RWPE1 (cell line): ENCODE data around the gene PPM1E.

Source experiments
- CTCF ChIA-PET: fragments of 350-600 bp; sonication (Branson Sonifier 250); formaldehyde crosslinking; extraction: SDS; loops from one replicate; lab custom pipeline; 2021; lab: Yijun Ruan, JAX
- POLR2A ChIA-PET: fragments of 400-600 bp; formaldehyde crosslinking; extraction: SDS; loops from one replicate; lab custom pipeline; 2020; ENCODE audit warnings: antibody characterized with exemption; ENCODE audit not compliant: low non-redundant PET; lab: Yijun Ruan, JAX
- DNase-seq: peaks from one replicate; pipeline ENCODE4 v3.0.0; 2012; ENCODE audit warnings: low spot score
- H3K27ac ChIP-seq: fragments of 450-650 bp; 2 replicates; pipeline ENCODE4 v1.5.1; 2017
- TF ChIP-seq, protein P1 (sequence below): fragments of 450-650 bp; conservative IDR thresholded peaks from 2 replicates; pipeline ENCODE4 v1.5.1; 2017; ENCODE audit warnings: low read depth, mild to moderate bottlenecking

Gene PPM1E

DNA sequence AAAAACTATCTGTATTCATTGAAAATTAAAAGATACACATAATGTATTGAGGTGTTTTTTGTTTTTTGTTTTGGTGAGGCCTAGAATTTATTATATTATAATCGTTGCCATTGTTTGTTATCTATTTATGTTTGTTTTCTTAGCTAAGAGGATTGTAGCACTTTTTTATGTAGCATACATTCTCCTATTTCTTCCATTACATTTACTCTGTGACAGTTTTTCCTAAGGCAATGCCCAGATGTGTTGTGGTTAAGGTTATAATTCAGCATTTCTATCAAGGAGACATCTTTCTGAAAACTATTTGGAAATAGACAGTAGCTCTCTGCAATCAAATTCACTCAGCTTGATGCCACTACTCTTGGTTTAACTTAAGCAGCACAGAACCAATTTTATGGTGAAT is 161.6 kb downstream of the PPM1E start:
- TF ChIP-seq, protein P1, sequence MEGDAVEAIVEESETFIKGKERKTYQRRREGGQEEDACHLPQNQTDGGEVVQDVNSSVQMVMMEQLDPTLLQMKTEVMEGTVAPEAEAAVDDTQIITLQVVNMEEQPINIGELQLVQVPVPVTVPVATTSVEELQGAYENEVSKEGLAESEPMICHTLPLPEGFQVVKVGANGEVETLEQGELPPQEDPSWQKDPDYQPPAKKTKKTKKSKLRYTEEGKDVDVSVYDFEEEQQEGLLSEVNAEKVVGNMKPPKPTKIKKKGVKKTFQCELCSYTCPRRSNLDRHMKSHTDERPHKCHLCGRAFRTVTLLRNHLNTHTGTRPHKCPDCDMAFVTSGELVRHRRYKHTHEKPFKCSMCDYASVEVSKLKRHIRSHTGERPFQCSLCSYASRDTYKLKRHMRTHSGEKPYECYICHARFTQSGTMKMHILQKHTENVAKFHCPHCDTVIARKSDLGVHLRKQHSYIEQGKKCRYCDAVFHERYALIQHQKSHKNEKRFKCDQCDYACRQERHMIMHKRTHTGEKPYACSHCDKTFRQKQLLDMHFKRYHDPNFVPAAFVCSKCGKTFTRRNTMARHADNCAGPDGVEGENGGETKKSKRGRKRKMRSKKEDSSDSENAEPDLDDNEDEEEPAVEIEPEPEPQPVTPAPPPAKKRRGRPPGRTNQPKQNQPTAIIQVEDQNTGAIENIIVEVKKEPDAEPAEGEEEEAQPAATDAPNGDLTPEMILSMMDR = no peak
- H3K27ac ChIP-seq = no peak overlapping the region
- CTCF ChIA-PET = interaction anchor here (0.6 to 1.1 kb wide), 3 partner anchors 22 to 1013 kb away, joined by 3 to 6 read pairs (median 4); no protein-coding TSS in a partner anchor
- POLR2A ChIA-PET = no interaction called here
- DNase-seq = no peak

DNA sequence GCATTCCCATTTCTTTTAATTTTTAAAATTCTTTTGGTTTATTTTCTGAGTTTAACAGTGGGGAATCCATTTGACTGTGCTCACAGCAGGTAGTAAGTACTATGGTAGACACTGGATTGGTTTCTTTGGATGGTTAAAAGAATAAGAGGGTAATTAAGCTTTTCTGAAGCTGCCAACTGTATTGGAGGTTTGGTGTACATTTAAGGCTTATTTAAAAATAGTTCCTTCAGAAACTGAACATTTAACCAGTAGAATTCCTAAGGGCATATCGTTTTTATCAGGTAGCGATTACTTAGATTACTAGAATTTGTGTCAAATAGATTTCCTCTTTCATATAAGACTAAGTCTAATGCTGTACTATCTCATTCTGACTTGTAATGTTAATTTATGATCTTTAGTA is 162.4 kb downstream of the PPM1E start:
- TF ChIP-seq, protein P1 = no peak
- DNase-seq = no peak
- POLR2A ChIA-PET = no interaction called here
- H3K27ac ChIP-seq = no peak overlapping the region
- CTCF ChIA-PET = interaction anchor here (1.1 kb wide), 1 partner anchor 21 kb away, joined by 4 read pairs; no protein-coding TSS in a partner anchor

DNA sequence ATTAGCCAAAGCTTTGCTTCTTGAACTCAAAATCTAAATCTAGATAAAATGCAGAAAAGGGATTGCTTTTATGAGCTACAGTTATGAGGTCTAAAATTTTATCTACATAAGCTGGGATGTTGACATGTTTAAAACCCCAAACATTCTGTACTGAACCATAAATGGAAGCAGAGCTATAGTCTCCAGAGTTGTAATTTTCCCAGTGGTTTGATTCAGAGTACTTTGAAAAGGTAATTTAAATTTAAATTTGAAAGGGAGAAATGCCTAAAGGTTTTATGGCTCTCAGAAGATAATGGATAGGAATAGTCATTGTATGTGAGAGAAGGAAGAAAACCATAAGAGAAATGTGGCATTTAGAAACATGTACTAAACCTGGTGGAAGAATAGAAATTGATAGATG is 163.2 kb downstream of the PPM1E start:
- CTCF ChIA-PET = interaction anchor here (0.6 kb wide), 1 partner anchor 275 kb away, joined by 3 read pairs; no protein-coding TSS in a partner anchor
- no peak for DNase-seq
- TF ChIP-seq, protein P1 = no peak
- H3K27ac ChIP-seq = no peak overlapping the region
- POLR2A ChIA-PET = no interaction called here

DNA sequence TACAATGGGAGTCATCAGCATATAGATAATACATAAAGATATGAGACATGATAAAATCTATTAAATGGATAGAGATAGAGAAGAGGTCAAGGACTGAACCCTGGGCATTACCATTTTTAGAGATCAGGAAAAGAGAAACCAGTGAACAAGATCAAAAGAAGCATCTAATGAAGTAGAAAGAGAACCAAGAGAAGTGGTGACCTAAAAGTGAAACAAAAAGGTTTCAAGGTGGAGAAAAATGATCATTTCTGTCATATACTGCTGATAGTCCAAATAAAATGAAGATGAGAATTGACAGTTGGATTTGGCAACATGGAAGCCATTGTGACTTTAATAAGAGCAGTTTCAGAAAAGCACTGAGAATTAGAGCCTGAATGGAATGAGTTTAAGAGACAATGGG is 165.1 kb downstream of the PPM1E start:
- ChIA-PET CTCF (no interaction called here), POLR2A (no interaction called here)
- TF ChIP-seq, protein P1 = no peak
- no peak overlapping the region for H3K27ac ChIP-seq
- no peak for DNase-seq

DNA sequence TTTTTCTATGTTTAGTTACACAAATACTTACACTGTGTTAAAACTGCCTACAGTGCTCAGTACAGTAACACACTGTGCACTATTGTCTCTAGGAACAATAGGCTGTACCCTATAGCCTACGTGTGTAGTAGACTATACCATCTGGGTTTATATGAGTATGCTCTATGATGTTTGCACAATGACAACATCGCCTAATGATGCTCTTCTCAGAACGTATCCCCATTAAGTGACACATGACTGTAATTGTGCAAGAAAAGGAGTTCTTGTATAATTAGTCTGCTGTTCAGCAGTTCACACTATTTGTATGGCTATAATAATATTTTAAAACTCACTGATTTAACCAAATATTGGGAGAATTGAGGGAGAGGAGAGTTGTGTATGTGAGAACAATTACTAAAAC is 177.3 kb downstream of the PPM1E start:
- ChIA-PET CTCF (no interaction called here), POLR2A (no interaction called here)
- no peak for DNase-seq
- H3K27ac ChIP-seq = no peak overlapping the region
- TF ChIP-seq, protein P1 = no peak

DNA sequence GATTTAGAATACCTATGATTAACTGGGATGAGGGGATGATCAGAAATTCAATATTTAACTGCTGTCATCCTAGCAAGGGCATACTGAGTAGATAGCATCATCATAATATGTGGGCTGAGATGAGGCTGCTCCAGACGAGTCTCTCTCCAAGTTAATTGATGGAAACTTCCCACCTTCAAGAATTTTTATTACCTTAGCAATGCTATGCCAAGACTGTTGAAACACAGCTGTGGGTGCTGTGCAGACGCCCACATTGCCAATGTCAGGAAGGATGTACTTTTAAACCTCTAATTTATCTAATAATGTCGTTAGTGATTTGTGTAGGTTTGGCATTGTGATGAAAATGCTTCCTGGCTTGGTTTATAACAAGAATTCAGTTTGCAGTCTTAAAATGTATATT is 180.6 kb downstream of the PPM1E start:
- no peak overlapping the region for H3K27ac ChIP-seq
- ChIA-PET POLR2A (no interaction called here), CTCF (no interaction called here)
- no peak for DNase-seq
- TF ChIP-seq, protein P1 = no peak
